Activated naive CD4-positive, alpha-beta T cell treated with Interleukin-2 at 50 U/mL for 16 hours (primary cell): ENCODE results near the gene TEX38.
"Not testable (repeated sequence)": the region's sequence is repeated elsewhere in the genome, so short reads cannot be mapped to it uniquely, and the experiment has no call there.

ENCODE experiments used
- DNase-seq: peaks from one replicate; pipeline ENCODE4 v3.0.0-alpha.2; 2020

The TEX38 gene

DNA sequence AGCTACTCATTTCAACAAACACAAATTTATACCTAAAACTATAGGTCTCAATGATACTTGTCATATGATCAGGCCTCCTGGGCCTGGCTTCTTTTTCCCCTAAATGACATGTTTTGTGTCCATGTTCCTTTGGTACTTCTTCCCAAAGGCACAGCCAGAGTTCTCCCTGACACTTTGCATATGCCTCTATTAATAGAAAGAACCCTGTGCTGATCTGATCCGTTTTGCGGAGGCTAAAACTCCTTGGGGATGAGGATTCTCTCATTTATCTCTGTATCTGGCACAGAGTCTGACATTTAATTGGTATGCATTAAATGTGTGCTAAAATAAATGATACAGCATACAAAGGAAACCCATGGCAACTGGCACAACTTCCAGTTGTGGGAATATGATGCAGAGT lies 15.0 kb upstream of the TEX38 start:
- no peak for DNase-seq

DNA sequence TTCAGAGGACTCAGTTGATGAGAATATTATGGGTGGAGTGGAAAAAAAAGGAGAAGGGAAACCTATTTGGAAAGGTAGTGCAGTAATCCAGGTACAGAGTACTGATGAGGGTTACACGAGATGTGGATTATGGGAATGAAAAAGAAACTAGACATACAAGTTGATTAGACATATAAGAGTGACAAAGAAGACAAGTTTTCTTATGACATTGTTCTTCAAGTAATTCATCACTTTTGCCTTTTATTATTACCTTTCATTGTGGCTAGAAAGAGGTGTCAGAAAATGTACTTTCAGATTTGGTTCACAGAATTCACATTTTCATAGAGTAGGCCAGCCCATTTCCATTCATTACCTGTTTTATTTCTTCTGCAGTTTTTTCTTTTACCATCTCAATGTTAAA lies 13.9 kb upstream of the TEX38 start:
- DNase-seq: no peak

DNA sequence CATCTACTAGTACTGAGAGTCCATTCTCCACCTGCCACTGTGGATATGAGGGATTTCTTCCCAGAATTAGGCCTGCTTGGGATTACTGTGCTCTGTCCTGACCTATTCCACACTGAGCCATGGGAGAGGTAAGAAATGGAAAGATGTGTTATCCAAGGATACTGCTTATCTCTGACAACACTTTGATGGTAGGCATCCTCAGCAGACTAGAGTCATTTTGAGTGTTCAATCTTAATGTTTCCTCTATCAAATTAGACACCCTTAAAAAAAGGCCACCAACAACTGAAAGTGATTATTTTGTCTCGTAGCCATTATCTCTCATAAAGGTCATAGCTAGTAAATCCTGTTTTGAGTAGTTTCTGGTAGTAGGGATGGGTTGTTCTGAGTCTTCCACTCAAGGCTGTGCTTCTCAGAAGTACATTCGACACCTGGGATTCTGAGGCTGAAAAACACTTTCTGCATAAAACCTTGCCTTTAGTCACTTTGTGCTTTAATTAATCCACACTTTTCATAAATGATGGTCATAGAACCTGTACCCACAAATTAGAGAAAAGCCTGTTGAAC lies 12.3 kb upstream of the TEX38 start:
- DNase-seq: no peak

DNA sequence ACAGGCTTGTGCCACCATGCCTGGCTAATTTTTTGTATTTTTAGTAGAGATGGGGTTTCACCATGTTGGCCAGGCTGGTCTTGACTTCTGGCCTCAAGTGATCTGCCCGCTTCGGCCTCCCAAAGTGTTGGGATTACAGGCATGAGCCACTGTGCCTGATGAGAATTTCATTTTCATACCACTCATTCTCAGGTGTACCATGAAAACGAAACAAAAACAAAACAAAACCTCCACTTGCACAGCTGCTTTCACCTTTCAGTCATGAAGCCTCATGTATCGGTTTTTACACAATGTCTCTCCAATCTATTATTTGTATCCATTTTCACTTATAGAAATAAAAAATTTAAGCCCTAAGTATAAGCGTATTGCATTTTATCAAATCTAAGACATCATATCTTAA lies 11.5 kb upstream of the TEX38 start:
- DNase-seq: not testable (repeated sequence)

DNA sequence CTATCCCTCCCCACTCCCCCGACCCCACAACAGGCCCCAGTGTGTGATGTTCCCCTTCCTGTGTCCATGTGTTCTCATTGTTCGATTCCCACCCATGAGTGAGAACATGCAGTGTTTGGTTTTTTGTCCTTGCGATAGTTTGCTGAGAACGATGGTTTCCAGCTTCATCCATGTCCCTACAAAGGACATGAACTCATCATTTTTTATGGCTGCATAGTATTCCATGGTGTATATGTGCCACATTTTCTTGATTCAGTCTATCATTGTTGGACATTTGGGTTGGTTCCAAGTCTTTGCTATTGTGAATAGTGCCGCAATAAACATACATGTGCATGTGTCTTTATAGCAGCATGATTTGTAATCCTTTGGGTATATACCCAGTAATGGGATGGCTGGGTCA lies 8.7 kb upstream of the TEX38 start:
- DNase-seq: not testable (repeated sequence)

DNA sequence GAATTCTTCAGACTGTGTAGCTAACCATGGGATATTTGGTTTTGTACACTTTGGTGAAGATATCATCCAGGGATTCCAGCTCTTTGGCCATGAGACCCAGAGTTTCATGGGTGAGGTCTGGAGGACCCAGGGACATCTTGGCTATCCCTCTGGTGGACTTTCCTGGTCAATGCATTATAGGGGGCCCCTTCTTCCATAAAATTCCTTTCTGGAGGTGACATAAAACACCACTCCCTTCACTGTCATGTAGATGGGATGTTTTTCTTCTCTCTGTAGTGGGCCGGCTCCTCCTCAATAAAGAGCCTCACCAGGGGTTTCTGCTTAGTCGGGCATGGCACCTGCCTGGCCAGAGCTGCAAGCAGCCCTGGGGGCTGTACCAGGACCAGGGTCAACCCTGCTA lies 5.7 kb upstream of the TEX38 start:
- DNase-seq: no peak

DNA sequence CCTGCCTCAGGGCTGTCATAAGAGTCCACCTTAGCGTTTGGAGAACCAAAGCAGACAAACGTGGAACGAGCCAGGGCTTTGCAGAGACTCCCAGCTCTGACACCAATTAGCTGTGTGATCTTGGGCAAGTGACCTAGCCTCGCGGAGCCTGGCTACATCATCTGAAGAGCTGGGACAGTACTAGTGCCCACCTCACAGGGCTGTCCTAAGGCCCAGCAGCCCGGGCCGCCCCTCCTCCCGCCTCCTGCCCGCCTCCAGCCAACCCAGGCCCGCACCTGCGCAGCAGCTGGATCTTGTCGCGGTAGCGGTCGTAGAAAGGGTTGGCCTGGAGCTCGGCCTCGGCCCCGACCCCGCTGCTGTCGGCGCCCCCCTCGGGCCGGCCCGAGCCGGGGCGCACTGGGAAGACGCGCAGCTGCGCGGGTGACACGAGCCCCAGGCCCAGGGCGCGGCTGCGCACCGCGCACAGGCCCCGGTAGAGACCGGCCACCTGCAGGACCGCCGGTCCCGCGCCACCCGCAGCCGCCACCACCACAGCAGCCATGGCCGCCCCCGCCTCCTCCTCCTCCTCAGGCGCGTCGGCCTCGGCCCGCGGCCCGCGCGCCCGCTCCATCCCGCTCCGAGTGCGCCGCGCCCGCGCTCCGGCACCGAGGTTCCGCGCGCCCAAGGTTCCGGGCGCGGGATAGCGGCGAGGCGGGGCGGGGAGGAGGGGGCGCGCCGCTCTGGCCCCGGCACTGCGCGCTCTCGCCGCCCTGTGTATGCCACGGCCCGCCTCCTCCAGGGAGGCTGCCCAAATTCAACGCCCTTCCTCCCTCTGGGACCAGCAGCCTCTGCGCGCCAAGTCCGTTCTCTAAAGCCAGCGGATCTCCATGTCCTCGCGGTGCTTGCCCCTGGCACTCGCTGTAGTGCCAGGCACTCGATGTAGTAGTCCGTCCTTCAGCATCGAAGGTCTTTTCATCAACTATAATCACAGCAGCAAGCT lies 3.6 kb upstream of the TEX38 start, which contains the start of gene ATPAF1:
TSS of gene ATPAF1 (minus strand) at position 583 of the 979 bp plus-strand sequence. CDS start at position 541, 42 bp downstream.
- DNase-seq: peak; percentile 63

DNA sequence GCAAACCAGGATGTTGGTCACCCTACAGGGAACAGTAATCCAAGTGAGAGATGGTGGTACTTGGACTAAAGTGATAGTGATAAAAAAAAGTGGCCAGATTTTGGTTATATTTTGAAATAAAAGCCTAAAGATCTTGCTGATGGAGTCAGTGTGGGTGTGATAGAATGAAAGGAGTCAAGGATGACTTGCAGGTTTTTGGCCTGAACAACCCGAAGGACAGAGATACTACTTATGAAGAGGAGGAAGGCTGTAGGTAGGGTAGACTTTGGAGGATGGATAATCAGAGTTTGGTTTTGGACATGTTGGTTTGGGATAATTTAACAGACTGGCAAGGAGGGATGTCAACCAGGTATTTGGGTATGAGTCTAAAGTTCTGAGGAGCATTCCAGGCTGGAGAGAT lies 1.5 kb upstream of the TEX38 start:
- DNase-seq: no peak

DNA sequence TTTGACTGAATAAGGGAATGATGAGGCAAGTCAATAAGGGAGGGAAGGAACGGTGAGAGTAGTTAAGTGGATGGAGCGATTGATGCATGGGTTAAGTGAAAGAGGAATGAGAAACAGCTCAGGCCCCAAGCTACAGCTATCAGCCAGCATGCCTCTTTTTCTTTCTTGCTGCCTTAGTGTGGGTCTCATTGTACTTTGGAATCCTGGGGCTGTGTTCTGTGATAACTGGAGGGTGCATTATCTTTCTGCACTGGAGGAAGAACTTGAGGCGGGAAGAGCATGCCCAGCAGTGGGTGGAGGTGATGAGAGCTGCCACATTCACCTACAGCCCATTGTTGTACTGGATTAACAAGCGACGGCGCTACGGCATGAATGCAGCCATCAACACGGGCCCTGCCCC lies 1.0 kb downstream of the TEX38 start:
- DNase-seq: no peak

DNA sequence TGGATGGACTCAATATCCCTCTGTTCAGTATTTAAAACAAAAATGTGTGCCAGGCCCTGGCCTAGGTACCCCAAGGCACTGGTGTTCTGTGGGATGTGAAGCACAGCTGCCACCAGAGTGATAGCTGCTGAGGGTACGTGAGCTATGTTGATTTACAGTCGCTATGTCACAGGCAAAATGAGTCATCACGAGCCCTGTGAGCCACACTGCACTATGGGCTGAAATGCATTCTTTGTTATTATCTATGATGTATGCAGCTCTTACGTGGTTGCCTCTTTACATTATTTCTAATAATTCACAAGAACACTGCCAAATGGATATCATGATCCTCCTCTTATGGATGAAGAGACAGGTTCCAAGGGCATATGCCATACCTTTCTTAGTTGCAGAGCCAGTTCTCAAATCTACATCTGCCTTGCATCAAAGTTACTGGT lies 2.1 kb downstream of the TEX38 start:
- DNase-seq: no peak

DNA sequence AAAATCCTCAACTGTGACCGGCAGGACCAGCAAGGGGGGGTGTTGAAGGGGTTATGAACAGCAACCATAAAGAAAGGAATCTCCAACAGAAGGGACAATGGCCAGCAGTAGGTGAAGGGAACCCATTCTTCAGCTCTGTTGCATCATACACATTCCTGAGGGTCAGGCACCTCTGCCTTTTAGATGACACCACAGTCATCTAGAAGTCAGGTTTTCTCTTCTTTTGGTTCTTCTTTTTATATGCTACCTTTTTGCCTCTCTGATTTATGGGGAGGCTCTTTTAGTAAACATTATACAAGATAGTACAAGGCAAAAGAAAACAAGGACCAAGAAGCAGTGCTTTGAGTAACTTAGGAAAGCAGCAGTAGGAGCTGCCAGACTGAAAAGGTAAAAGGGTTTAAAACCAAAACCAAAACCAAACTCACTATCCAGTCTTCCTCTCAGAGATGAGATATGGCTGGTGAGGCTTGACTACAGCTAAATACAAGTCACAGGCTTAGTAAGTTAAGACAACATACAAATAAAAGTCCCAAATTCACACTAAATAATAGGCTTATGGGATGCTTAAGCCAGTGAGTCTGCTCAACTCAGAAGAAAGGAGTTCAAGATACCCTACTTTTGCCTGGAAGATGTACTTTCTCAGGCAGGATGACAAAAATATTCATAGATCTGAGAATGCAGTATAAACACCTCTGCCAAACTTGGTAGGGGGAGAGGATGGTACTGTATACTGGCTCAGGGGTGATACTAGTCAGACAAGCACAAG lies 4.1 kb downstream of the TEX38 start:
- no peak for DNase-seq

DNA sequence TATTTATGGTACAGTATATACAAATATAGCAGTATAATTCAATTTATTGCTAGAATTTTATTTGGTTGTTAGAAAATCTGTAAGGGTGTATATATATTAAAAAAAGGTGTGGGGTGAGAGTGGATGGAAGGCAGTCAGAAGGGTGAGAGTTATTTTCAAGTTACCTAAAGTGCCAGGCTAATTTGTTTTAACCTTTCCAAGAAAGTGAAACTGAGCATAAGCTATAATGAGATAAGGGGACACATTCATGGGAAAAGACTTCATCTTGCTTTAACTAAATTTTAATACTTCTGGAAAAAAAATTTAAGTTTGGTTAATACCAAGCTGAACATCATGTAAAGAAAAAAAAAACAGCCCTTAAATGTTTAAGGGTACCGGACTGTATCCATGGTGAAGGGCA lies 4.9 kb downstream of the TEX38 start:
- DNase-seq: no peak

DNA sequence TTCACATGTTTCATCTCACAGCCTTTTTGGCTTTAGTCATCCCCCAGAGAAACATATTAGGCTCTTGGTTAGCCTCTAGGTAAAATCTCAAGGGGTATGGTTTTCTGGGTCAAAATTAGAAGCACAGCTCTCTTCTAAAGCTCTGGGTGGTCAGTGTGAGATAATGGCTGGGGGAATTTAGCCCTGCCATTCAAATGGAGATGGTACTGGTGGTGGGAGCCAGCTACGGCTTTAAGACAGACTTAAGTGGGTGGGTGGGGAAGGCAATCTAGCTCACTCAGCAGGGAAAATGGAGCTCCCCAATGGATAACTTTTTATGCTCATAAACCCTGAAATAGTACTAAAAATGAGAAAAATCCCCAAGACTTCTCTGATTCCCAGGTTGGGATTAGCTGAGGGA lies 5.7 kb downstream of the TEX38 start:
- no peak for DNase-seq

DNA sequence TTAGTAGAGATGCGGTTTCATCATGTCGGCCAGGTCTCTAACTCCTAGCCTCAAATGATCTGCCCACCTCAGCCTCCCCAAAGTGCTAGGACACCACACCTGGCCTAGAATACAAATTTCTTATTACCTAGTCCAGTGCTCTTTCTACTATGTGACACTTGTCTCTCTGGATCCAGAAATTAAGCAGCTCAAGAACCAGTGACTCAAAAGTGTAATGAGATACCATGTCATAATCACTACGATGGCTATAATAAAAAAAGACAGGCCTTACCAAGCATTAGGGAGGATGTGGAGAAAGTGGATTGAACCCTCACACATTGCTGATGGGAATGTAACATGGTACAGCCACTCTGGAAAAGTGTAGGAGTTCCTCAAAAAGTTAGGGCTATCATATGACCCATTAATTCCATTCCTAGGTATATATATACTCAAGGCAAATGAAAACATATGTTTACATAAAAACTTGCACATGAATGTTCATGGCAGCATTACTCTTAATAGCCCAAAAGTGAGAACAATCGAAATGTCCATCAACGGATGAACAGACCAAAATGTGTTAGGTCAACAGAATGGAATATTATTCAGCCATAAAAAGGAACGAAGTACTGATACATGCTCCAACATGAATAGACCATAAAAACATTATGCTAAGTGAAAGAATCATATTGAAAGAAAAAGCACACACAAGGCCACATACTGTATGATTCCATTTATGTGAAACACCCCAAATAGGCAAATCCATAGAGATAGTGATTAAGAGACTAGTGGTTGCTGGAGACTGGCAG lies 8.3 kb downstream of the TEX38 start:
- DNase-seq: no peak

DNA sequence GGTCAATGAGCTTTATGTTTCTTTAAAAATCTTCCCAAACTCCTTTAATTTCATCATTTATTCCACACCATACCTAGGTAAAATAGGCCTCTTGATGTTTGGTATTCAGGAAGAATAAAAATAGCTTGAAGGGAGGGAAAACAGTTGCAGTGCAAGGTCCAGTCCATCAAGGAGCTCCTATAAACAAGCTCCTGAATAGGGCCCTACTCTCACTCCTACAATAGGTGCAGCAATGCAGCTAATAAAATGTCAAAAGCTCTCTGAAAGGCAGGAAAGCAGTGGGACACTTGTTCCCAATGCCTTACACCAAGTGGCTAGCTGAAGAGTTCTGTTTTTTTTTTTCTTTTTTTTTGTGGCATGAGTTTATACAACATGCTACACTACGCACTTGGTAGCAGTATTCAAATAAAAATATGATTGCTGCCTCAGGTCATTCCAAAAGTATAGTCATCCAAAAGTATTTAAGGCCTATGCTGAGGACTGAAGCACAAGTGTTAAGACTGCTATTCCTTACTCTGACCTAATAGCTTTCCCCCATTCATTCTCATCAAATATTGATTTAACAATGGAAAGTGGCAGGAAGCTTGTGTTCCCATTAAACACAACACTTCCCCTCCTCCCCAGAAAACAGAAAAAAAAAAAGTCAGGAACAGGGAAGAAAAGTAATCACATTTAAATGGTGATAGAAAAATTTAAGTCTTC lies 9.8 kb downstream of the TEX38 start:
- no peak for DNase-seq

DNA sequence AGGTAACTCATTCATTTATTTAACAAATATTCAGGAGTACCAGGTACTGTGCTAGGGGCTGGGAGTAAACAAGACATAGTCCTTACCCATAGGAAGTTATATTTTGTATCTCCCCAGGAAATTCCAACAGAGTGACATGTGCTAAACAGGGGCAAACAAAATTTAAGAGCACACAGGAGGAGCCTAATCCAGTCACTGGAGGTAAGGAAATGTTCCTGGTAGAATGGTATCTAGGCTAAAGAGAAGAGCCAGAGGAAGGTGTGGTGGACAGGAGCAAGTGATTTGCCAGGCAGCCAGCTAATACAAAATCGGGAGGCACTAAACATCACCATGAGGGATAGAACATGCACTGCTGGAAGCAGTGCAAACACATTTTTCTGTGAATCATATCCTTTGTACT lies 10.4 kb downstream of the TEX38 start:
- no peak for DNase-seq

DNA sequence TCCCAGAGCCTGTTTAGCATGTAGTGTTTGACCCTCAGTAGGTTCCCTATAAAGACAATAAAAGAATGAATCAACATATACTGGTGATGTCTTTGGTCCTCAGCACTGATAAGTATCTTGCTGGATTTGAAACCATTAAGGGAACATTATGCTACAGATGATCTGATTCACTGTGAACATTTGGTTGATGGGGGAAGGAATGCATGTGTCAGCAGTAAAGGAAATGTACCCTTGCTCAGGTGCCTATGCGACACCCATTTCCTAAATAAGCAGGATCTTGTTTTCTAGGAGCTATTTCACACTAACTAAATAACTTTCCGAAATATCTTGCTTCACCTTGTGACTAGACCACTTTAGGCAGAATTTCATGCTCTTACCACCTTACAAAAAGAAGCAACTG lies 13.0 kb downstream of the TEX38 start:
- DNase-seq: no peak

DNA sequence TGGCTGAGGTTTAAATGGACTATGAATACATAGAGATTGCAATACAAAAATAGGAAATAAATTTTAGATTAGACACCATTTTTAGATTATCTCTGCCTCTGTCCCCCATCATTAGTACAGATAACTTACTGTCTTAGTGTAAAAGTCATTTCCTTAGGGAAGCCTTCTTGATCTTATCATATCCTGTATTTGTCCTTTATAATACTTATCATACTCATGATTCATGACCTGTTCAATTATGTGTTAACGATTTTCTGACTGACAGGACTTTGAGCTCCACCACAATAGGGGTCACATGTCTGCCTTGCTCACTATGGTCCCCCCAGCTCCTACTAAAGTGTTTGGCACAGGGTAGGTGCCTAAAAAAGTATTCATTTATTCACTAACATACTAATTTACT lies 14.6 kb downstream of the TEX38 start:
- no peak for DNase-seq

DNA sequence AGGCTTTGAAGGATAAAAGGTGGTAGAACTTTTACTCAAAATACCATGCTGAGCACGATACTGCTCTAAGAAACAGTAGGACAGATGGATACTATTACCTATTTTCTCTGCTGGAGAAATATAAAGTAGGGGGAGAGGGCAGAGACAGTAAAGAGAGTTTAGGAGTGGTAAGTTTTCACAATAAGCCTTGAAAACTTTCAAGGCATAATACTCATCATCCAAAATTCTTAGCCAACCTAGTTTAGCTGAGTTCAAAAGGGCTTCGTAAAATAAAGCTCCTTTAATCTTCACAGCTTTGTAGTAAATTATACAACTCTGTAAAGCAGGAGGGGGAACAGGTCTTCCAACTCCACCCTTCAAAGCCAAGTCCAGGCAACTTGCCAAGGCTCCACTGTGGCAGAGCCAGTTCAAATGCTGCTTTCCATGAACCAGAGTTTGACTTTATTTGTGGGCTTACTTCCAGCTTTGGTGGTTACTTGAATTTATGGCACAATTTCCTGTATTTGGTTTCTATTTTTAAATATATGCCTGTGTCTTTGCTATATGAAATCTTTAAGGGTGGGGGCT lies 15.5 kb downstream of the TEX38 start:
- no peak for DNase-seq

DNA sequence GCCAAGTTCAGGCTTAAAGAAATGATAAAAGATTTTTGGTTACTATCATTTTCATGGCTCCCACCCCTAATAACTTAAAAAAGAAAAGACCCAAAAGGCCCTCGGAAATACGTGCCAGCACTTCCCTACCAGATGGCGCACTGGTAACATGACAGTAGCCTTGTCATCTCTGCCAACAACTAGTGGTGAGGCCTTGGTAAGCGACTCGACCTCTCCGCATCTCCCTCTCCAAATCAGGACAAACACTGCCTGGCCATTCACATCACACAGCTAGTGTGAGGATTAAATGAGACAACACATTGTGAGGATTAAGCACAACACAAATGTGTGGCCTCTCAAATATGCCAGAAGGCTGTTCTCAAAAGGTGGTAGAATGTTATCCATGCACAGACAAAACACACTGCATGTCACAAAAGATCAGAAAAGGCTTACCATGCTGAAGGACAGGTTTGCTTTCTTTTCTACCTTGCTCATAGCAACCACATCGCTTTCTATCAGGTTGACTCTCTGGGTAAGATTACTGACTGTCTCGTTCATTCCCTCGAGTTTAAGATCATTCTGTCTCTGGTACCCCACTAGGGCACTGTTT lies 16.4 kb downstream of the TEX38 start:
- no peak for DNase-seq

DNA sequence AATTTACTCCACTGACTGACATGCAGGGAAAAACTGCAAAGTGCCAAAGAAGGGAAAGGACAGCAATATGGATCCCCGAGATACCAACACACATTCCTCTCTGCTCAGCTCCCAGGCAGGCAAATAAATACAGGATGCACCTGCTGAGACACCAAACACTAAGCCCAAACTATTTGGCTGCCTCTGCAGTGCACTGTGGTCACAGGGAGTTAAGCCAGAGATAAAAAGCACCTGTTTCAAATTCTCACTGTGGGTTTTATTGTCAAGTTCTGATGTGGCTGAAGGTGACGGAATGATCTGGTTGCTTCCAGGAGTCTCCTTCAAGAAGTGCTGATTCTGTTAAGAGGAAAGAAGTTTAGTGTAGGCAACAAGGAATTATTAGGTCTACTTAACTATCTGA lies 17.7 kb downstream of the TEX38 start:
- no peak for DNase-seq
